A673 (cell line): Measurements from ENCODE around the gene IRF2.

Experiments used
- CTCF ChIP-seq: fragments of 300-800, 200-600 bp; sonication (generic); conservative IDR thresholded peaks from 2 replicates; pipeline ENCODE4 v1.5.1; 2017; ENCODE audit warnings: low read depth, mild to moderate bottlenecking, antibody characterized with exemption, low read length, moderate library complexity, mixed read lengths
- EZH2 ChIP-seq: fragments of 200-600 bp; sonication (generic); IDR thresholded peaks from 2 replicates; pipeline ENCODE4 v1.6.1; 2017; ENCODE audit warnings: borderline replicate concordance, low read depth, mild to moderate bottlenecking, mixed read lengths, antibody characterized with exemption, low read length; ENCODE audit not compliant: poor library complexity, severe bottlenecking

GRCh38 chr4:184489771-184490170 lies 15.4 kb upstream of the IRF2 start:
- TF ChIP-seq CTCF (no peak), EZH2 (no peak)
